Measurements from ENCODE around the gene KLF2. TPM values are rescaled to one million over a fixed set of nuclear protein-coding genes. Genes with fewer than 3 reads are reported as not detected.
A peak's percentile ranks its signal among the peaks of the same experiment; 100 is the strongest.

The KLF2 gene
- total RNA-seq, 1 donor from 2014 or later, result 137 TPM

DNA sequence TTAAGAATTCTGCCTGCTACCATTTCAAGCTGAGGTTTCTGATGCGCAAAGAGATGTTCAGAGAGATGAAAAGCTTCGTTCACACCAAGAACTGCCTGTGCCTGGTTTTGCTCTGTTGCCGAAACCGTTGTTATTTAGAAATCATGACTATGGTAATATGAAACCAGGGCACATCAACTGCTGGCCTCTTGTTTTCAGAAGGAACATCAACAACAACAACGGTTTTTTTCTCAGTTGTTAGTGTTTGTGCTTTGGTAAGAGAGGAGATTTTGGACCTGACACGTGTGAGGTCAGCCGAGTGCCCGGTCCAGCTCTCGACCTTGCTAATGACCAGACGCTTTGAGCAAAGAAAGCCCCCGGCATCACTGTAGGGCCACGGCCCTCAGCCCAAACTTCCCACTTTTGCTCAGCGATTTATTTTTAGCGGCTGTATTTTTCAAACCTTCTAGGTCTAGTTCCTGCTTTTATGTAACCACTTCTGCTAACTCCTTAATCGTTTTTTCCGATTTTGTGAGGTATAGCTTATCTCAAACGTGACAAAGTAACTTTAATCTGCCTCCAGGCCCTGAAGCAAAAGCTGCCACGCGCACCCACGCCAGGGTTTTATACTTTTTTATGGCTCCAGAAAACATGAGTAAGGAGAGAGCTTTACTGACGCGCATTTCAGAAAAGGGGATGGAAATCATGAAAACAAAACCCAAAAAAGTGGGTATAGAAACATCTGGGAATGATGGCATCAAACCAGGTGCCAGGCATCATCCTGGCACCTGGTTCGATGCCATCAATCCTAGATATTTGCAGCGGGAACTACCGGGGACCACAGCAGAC, 42.0 kb downstream of the KLF2 start:
- peak; percentile 51 for DNase-seq
- H3K4me1 ChIP-seq, result peaks cover 54% of the 10 kb centered on the region
- H3K4me3 ChIP-seq, result peak overlapping the region; percentile 18

DNA sequence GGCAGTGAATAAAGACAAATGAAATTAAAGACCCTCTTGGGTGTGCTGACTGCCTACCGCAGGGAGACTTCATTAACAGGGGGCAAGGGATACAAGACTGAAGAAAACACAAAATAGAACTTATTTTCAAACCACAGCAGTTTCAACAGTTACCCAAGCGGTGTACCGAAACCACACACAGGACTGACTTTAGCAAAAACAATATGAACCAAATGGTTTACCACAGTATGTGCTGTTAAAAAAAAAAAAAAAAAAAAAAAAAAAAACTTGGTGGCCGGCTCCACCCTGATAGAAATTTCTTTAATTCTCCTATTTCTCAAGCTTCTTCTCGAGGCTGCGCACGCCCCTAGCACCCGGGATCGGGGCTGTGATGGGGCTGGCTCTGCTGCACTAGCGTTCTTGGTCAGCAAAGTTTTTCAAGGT, 42.6 kb downstream of the KLF2 start:
- H3K4me1 ChIP-seq, result peaks cover 56% of the 10 kb centered on the region
- H3K27me3 ChIP-seq (ENCODE audit: low read depth), result no peaks in the 10 kb centered on the region
- DNase-seq (peak; percentile 54), ATAC-seq (peak; percentile 11 to 22)
- peak overlapping the region; percentile 59 for H3K27ac ChIP-seq
- peak overlapping the region; percentile 18 for H3K4me3 ChIP-seq
- intact Hi-C loops (cut with DNase I), result no loop called here
- peaks cover 3% of the 10 kb centered on the region for H3K36me3 ChIP-seq
- TF ChIP-seq, protein P1, sequence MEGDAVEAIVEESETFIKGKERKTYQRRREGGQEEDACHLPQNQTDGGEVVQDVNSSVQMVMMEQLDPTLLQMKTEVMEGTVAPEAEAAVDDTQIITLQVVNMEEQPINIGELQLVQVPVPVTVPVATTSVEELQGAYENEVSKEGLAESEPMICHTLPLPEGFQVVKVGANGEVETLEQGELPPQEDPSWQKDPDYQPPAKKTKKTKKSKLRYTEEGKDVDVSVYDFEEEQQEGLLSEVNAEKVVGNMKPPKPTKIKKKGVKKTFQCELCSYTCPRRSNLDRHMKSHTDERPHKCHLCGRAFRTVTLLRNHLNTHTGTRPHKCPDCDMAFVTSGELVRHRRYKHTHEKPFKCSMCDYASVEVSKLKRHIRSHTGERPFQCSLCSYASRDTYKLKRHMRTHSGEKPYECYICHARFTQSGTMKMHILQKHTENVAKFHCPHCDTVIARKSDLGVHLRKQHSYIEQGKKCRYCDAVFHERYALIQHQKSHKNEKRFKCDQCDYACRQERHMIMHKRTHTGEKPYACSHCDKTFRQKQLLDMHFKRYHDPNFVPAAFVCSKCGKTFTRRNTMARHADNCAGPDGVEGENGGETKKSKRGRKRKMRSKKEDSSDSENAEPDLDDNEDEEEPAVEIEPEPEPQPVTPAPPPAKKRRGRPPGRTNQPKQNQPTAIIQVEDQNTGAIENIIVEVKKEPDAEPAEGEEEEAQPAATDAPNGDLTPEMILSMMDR (IDR thresholded peaks at IDR 0.05), result no peak
- no peaks in the 10 kb centered on the region for H3K9me3 ChIP-seq

More for the DNA sequence above, 42.0 kb downstream of the KLF2 start:
- Histone ChIP-seq H3K27me3 (ENCODE audit: low read depth) (no peaks in the 10 kb centered on the region), H3K9me3 (no peaks in the 10 kb centered on the region), H3K36me3 (peaks cover 3% of the 10 kb centered on the region), H3K27ac (peak overlapping the region; percentile 59)
- intact Hi-C loops (cut with DNase I), result no loop called here
- TF ChIP-seq, protein P1 (IDR thresholded peaks at IDR 0.05), result no peak
- ATAC-seq, result peak; percentile 18 to 22

DNA sequence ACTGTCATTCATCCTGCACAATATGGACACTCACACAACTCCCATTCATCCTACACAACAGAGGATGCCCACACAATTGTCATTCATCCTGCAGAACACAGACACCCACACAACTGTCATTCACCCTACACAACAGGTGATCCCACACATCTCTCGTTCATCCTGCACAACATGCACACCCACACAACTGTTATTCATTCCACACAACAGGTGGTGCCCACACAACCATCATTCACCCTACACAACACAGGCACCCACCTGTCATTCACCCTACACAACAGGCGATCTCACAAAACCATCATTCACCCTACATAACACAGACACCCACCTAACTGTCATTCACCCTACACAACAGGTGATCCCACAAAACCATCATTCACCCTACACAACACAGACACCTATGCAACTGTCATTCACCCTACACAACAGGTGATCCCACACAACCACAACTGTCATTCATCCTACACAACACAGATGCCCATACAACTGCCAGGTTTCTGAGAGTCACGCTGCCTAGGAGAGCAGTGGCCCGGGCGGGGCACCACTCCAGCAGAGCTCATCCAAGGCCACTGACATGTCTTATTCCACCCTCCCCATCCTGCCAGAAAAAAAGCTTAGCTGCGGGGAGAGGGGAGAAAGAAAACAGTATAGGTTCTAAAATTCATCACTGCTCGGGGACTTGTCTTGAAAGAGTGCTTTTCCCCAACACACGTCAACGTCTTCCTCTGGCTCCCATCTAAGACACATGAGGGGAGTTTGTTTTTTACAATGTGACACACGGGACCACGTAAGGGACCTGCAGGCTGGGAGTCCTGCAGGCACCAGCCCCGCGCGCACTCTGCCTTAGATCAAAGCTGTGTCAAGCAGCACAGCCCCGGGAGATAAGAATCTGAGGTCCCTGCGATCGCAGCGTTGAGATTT, 44.0 kb downstream of the KLF2 start:
- Histone ChIP-seq H3K27ac (no peak overlapping the region), H3K36me3 (peaks cover 3% of the 10 kb centered on the region), H3K4me3 (no peak overlapping the region), H3K9me3 (no peaks in the 10 kb centered on the region), H3K27me3 (ENCODE audit: low read depth) (no peaks in the 10 kb centered on the region), H3K4me1 (peaks cover 62% of the 10 kb centered on the region)
- TF ChIP-seq, protein P1 (IDR thresholded peaks at IDR 0.05), result no peak
- no peak for ATAC-seq
- DNase-seq, result peak; percentile 27
- intact Hi-C loops (cut with DNase I), result no loop called here

DNA sequence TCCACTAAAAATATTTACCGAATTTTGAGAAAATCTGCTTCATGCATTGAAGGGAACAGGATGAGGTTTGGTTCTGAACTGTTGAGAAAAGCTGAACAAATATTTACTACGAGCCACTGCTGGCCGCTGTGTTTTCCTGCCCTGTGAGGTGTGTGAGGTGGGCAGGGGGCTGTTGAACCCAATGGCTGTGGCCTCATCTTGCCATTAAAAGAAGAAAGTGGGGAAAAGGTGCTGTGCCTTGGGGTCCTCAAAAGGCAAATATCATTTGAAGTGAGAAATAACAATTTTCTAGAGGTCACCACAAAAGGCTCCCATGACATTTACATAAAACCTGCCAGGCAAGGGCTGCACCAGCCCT, 44.7 kb downstream of the KLF2 start:
- DNase-seq (no peak), ATAC-seq (no peak)
- TF ChIP-seq, protein P1 (IDR thresholded peaks at IDR 0.05), result no peak
- Histone ChIP-seq H3K36me3 (peaks cover 3% of the 10 kb centered on the region), H3K9me3 (no peaks in the 10 kb centered on the region), H3K4me1 (peaks cover 62% of the 10 kb centered on the region), H3K27me3 (ENCODE audit: low read depth) (no peaks in the 10 kb centered on the region), H3K4me3 (no peak overlapping the region), H3K27ac (no peak overlapping the region)
- intact Hi-C loops (cut with DNase I), result no loop called here

DNA sequence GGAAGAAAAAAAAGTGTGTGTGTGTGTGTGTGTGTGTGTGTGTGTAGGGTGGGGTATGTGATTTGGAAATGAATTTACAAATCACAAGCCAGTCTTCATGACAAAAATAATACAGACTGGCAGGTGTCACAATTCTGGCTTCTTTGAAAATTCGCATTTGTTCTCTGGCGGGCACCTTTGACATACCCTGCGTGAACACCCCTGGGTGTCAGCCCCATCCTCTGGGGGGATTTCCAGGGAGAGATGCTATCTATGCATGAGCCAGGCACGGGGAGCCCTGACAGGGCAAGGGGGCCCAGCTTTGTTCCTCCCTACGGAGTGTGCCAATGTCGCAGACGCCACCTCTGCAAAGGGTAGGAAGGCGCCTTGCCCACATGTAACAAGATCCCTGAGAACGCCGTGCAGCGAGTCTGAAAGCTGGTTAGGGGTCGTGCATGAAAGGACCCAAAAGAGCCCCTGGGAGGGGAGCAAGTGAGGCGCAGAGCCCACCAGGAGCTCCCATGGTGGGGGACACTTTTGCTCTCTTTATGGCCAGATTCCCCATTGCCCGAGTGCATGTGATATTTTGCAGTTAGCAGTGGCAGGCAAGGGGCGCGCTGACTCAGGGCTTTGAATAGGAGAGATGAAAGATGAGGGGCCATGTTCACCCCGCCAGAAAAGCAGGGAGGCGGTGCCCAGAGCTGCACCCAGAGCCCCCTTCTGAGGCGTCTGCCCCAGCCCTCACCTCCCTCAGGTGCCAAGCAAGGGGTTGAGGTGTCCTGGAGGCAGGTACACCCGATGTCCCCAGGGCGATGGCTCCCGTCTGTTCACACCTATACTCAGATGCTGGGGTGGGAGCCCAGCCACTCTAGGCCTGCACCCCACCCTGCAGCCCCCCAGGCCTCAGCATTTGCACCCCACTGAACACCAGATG, 45.3 kb downstream of the KLF2 start:
- intact Hi-C loops (cut with DNase I), result no loop called here
- no peaks in the 10 kb centered on the region for H3K27me3 ChIP-seq (ENCODE audit: low read depth)
- peak overlapping the region; percentile 65 for H3K27ac ChIP-seq
- peaks cover 65% of the 10 kb centered on the region for H3K4me1 ChIP-seq
- peak; percentile 36 for DNase-seq
- TF ChIP-seq, protein P1 (IDR thresholded peaks at IDR 0.05), result no peak
- no peaks in the 10 kb centered on the region for H3K9me3 ChIP-seq
- no peak for ATAC-seq
- peaks cover 6% of the 10 kb centered on the region for H3K36me3 ChIP-seq
- H3K4me3 ChIP-seq, result no peak overlapping the region
